ENCODE results near the gene SLC25A31. TPM values are rescaled to one million over a fixed set of nuclear protein-coding genes. Genes with fewer than 3 reads are reported as not detected.

The SLC25A31 gene
- not detected for total RNA-seq (ENCODE audit: unreplicated experiment)
- long read RNA-seq: 0 reads

- Mint-ChIP-seq H3K27me3 (ENCODE audit: unreplicated experiment) (no peaks in the 10 kb centered on the region), H3K4me3 (ENCODE audit: unreplicated experiment) (no peak within 1 kb of the TSS), H3K36me3 (ENCODE audit: unreplicated experiment) (no peaks in the 10 kb centered on the region), H3K4me1 (ENCODE audit: low read depth, unreplicated experiment) (no peaks in the 10 kb centered on the region), H3K9me3 (ENCODE audit: unreplicated experiment) (no peaks in the 10 kb centered on the region), H3K27ac (ENCODE audit: unreplicated experiment) (no peak within 1 kb of the TSS)
- no peak for DNase-seq
- TF ChIP-seq CTCF (IDR thresholded peaks at IDR 0.05; ENCODE audit: partially characterized antibody, unreplicated experiment): no peak
Measured at GRCh38 chr4:127730142-127730913, at the start of gene SLC25A31. Gene SLC25A31, plus strand, starts transcription at chr4:127730400. Its CDS starts 146 bp downstream, at chr4:127730546.

- Mint-ChIP-seq H3K4me3 (ENCODE audit: unreplicated experiment) (no peak overlapping the region), H3K27ac (ENCODE audit: unreplicated experiment) (no peak overlapping the region), H3K4me1 (ENCODE audit: low read depth, unreplicated experiment) (no peaks in the 10 kb centered on the region), H3K27me3 (ENCODE audit: unreplicated experiment) (peaks cover 2% of the 10 kb centered on the region), H3K36me3 (ENCODE audit: unreplicated experiment) (no peaks in the 10 kb centered on the region), H3K9me3 (ENCODE audit: unreplicated experiment) (no peaks in the 10 kb centered on the region)
- DNase-seq: no peak
- TF ChIP-seq CTCF (IDR thresholded peaks at IDR 0.05; ENCODE audit: partially characterized antibody, unreplicated experiment): no peak
Measured at GRCh38 chr4:127685292-127685691, 44.9 kb upstream of the SLC25A31 start.

GRCh38 chr4:127686658-127687057, 43.5 kb upstream of the SLC25A31 start:
- Mint-ChIP-seq H3K36me3 (ENCODE audit: unreplicated experiment) (no peaks in the 10 kb centered on the region), H3K4me1 (ENCODE audit: low read depth, unreplicated experiment) (no peaks in the 10 kb centered on the region), H3K4me3 (ENCODE audit: unreplicated experiment) (no peak overlapping the region), H3K27ac (ENCODE audit: unreplicated experiment) (no peak overlapping the region), H3K9me3 (ENCODE audit: unreplicated experiment) (no peaks in the 10 kb centered on the region), H3K27me3 (ENCODE audit: unreplicated experiment) (peaks cover 2% of the 10 kb centered on the region)
- TF ChIP-seq CTCF (IDR thresholded peaks at IDR 0.05; ENCODE audit: partially characterized antibody, unreplicated experiment): no peak
- no peak for DNase-seq

GRCh38 chr4:127687580-127687979, 42.6 kb upstream of the SLC25A31 start:
- Mint-ChIP-seq H3K4me3 (ENCODE audit: unreplicated experiment) (no peak overlapping the region), H3K9me3 (ENCODE audit: unreplicated experiment) (no peaks in the 10 kb centered on the region), H3K27me3 (ENCODE audit: unreplicated experiment) (peaks cover 3% of the 10 kb centered on the region), H3K27ac (ENCODE audit: unreplicated experiment) (no peak overlapping the region), H3K4me1 (ENCODE audit: low read depth, unreplicated experiment) (no peaks in the 10 kb centered on the region), H3K36me3 (ENCODE audit: unreplicated experiment) (no peaks in the 10 kb centered on the region)
- TF ChIP-seq CTCF (IDR thresholded peaks at IDR 0.05; ENCODE audit: partially characterized antibody, unreplicated experiment): no peak
- DNase-seq: no peak

GRCh38 chr4:127698789-127699200, 31.4 kb upstream of the SLC25A31 start:
- Mint-ChIP-seq H3K4me1 (ENCODE audit: low read depth, unreplicated experiment) (no peaks in the 10 kb centered on the region), H3K27me3 (ENCODE audit: unreplicated experiment) (no peaks in the 10 kb centered on the region), H3K9me3 (ENCODE audit: unreplicated experiment) (no peaks in the 10 kb centered on the region), H3K27ac (ENCODE audit: unreplicated experiment) (no peak overlapping the region), H3K4me3 (ENCODE audit: unreplicated experiment) (no peak overlapping the region), H3K36me3 (ENCODE audit: unreplicated experiment) (no peaks in the 10 kb centered on the region)
- no peak for TF ChIP-seq CTCF (IDR thresholded peaks at IDR 0.05; ENCODE audit: partially characterized antibody, unreplicated experiment)
- no peak for DNase-seq

Measured in glutamatergic neuron (in vitro differentiated cells).